ENCODE data around the gene ZNF239.
"Not testable (repeated sequence)": the region's sequence is repeated elsewhere in the genome, so short reads cannot be mapped to it uniquely, and the experiment has no call there.

The ZNF239 gene

DNA sequence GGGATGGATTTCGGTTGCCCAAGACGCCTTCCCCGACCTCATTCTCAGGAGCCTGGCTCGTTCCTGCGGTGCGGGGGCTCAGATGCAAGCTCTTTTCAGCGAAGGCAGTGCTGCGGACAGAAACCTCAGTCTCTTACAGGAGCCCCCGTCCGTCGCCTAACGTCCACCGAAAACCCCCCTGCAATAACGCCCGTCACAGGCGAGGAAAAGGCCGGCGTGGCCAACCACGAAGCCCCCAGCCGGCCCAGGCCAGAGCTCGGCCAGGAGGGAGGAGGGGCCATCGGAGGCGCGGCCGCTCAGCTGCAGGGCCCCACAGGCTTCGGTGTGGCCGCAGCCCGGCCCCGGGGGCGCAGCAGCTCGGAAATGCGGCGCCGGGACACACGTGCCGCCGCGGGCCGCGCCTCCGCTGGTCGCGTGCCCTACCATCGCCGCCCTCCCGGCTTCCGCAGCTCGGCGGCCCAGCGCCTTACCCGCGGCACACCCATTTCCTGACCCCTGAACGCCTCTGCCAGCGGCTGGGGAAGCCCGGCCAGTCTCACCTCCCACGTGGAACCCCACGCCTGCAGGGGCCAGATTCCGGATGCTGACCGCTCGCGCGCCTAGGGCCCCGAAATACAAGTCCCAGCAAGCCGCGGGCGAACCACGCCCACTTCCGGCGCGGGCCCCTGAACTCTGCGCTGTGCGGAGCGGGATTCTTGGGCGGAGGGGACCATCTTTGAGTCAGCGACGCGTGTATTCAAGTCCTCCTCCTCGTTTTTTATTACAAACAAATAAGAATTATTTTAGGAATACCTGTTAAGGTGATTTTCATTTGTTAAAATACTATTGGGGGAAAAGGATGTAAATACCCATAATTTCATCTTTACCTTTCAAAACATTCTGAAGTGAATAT, at the start of gene ZNF239:
ZNF239 (minus strand) TSS at position 616 of the 892 bp plus-strand sequence. CDS start 16,537 bp downstream, outside the sequence.
- peak; percentile 78 for DNase-seq (ENCODE audit: low spot score)

DNA sequence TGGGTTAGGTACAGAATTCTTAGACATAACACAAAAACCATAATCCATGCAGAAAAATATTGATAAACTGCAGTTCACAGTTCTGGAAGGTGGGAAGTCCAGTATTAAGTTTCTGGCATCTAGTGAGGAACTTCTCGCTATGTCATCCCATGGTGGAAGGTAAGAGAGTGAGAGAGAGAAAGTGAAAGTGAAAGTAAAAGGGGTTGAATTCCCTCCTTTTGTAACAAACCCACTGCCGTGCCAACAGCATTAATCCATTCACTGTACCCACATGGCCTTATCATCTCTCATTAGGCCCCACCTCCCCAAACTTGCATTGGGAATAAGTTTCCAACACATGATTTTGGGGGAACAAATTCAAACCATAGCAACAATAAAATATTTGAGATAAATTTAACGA, 48.9 kb upstream of the ZNF239 start:
- peak; percentile 25 for DNase-seq (ENCODE audit: low spot score)

GRCh38 chr10:43622038-43622437, 47.6 kb upstream of the ZNF239 start:
- DNase-seq (ENCODE audit: low spot score) = no peak

DNA sequence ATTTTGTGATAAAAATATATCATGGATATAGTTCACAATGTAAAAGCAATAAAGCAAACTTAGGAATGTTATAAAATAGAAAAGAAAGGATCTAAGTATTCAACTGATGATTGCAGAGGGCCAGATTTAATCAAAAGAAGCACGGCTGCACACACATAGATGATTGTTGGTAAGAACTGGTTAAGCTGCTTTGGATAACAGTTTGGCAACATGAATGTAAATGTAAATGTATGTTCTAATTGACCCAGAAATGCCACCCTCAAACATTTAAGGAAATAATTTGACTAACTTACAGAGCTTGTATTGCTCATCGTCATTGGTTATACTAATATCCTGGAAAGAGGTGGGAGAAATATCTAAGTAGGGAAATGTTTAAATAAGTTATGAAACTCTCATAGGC, 45.0 kb upstream of the ZNF239 start:
- DNase-seq (ENCODE audit: low spot score) = no peak

DNA sequence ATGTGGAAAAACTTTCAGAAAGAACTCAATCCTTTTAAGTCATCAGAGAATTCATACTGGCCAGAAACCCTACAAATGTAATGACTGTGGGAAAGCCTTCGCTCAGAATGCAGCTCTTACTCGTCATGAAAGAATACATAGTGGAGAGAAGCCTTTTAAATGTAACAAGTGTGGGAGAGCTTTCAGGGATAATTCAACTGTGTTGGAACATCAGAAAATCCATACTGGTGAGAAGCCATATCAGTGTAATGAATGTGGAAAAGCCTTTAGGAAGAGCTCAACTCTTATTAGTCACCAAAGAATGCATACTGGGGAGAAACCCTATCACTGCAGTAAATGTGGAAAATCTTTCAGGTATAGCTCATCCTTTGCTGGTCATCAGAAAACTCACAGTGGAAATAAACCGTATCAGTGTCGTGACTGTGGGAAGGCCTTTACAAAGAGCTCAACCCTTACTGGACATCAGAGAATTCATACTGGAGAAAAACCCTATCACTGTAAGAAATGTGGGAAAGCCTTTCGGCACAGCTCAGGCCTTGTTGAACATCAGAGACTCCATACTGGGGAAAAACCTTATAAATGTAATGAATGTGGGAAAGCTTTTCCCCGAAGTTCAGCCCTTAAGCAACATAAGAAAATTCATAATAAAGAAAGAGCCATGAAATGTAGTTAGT, 42.4 kb upstream of the ZNF239 start:
- DNase-seq (ENCODE audit: low spot score) = no peak

DNA sequence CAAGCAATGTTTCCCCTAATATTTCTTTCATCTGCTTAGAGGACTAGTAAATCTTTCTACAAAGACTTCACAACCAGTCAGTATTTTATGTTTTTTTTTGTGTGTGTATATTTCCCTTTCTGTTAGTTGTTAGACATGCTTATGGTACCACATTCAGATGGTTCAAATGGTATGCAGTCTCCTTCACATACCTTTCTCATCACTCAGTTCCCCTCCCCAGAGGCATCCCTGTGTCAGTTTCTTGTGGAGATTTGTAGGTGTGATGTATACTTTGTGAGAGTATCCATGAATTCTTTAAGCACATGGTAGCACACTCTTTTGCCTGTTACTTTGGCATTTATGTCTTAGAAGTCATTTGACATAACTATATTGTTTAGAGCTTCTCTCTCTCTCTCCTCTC, 36.2 kb upstream of the ZNF239 start:
- no peak for DNase-seq (ENCODE audit: low spot score)

GRCh38 chr10:43607199-43607573, 32.8 kb upstream of the ZNF239 start:
- DNase-seq (ENCODE audit: low spot score) = no peak

DNA sequence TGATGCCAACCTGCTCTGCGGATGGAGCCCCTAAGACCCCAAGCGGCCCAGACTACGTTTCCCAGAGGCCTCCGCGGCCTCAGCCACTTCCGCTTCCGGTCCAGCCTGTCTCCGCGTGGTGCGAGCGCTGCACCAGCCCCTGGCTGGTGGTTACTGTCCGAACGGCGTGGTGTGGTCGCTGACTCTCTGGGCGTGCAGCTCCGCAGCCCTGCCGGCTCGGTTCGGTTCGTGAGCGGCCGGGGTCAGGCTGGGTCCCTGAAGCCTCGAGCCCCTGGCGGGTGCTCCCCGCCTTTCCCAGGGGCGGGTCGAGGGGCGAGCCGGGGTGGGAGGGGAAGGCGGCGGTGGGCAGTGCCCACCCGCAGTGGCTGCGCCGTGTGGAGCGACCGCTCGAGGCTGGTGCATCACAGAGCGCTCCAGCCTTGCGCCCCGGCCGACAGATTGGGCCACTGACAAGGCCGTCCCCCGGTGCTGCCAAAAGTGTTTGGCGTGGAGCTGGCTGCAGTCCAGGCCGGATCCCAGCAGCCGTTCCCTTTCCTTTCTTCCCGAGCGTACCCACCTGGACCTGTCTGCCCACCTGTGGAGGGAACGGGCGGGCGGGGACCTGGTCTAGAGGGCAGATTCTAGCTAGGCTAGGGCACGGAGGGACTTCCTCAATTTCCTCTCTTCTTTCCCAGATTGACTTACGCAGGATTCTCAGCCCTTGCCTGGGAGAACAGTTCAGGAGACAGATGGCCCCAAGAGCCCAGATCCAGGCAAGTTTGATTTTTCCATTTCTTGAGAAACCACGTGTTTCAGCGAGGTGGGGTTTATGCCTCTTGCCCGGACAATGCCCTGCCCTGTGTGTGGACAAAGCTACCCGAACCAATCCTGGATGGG, 32.1 kb upstream of the ZNF239 start, which contains the start of gene ZNF485:
ZNF485 (plus strand) TSS at position 116 of the 876 bp plus-strand sequence; CDS start at position 729, 613 bp downstream.
- DNase-seq (ENCODE audit: low spot score) = peak; percentile 50

DNA sequence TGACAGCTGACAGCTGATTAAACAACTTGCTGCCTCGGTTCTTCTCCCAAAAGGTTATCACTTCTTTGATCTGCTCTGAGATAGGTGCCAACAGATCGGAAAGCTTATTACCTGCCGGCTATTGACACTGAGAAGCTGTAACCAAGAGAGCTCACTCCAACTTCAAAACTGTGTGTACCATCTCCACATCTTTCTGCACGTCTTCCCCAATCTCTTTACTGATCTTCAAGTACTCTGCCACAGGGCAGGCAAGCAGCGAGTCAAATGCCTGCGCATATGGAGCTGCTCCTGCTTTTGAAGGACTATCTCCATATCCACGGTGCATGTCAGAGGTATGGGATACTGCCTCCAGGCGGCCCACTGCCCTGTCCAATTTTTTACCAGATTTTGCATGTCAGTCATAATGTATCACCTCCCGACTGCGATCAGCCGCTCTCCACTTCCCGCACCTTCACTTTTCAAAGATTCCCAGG, 31.5 kb upstream of the ZNF239 start:
- no peak for DNase-seq (ENCODE audit: low spot score)

DNA sequence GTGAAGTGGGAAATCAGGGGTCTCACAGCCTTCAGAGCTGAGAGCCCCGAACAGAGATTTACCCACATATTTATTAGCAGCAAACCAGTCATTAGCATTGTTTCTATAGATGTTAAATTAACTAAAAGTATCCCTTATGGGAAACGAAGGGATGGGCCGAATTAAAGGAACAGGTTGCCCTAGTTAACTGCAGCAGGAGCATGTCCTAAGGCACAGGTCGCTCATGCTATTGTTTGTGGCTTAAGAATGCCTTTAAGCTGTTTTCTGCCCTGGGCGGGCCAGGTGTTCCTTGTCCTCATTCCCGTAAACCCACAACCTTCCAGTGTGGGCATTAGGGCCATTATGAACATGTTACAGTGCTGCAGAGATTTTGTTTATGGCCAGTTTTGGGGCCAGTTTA, 27.2 kb upstream of the ZNF239 start:
- not testable (repeated sequence) for DNase-seq (ENCODE audit: low spot score)

- DNase-seq (ENCODE audit: low spot score) = no peak
These were observed 24.9 kb upstream of the ZNF239 start for GRCh38 chr10:43599333-43599732.

DNA sequence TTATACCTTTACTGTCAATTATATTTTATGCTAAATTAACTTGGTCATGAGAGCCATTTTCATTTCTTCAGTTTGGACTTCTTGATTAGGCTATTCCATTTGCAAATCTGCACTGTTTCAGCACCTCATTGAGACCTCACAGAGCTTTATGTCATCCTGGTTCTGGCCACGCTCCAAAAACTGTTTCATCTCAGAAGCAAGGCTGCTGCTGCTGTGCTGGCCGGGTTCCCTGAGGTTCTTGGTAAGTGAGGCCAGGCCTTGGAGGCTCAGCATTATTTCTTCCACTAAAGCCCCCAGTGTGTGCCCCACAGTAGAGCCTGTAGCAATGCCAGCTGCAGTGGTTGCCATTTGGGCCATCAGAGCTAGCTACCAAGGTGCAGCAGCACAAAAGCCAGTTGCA, 24.0 kb upstream of the ZNF239 start:
- no peak for DNase-seq (ENCODE audit: low spot score)

- DNase-seq (ENCODE audit: low spot score) = no peak
These were observed 22.1 kb upstream of the ZNF239 start for GRCh38 chr10:43596546-43596945.

DNA sequence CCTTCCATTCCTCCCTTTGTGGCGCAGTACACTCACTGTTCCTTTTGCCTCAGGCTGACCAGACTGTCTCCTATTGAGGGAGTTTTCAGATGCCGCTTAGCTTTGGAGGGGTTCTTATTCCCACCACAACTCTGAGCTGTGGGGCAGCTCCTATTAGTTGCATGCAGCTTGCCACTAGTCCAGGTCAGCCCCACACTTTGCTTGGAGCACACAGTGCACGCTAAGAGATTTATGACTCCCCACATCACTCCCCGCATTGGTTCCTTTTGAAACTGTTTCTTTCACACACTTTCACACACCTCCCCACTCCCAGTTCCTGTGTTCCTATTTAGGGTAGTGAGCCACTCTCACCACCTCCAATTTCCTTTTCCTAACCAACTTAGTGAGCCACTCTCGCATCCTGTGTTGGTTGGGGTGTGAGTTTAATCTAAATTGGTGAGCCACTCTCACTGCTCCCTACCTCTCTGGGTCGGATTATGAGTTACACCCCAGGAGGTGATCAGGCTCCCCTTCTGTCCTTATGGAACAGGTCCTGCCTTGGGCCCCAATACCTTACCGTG, 21.4 kb upstream of the ZNF239 start:
- no peak for DNase-seq (ENCODE audit: low spot score)

- no peak for DNase-seq (ENCODE audit: low spot score)
These were observed 20.7 kb upstream of the ZNF239 start for GRCh38 chr10:43594944-43595589.

GRCh38 chr10:43591303-43591904, 17.0 kb upstream of the ZNF239 start:
- DNase-seq (ENCODE audit: low spot score) = no peak

DNA sequence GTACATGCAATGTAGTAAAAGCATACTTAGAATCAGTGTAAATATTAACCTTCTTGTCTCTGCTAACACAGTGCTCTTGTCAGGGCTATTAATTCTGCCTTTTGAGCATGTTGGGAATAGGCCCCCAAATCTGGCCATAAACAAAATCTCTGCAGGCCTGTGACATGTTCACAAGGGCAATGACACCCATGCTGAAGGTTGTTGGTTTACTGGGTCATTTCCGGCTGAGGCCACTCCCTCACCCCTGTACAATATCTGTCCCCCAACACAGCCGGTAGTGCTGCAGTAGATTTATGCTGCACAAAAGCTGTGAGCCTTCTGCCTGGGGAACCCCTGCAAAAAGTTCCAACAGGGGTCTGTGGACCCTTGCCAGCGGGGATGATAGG, 12.3 kb upstream of the ZNF239 start:
- not testable (repeated sequence) for DNase-seq (ENCODE audit: low spot score)

GRCh38 chr10:43585981-43586729, 11.7 kb upstream of the ZNF239 start:
- no peak for DNase-seq (ENCODE audit: low spot score)

DNA sequence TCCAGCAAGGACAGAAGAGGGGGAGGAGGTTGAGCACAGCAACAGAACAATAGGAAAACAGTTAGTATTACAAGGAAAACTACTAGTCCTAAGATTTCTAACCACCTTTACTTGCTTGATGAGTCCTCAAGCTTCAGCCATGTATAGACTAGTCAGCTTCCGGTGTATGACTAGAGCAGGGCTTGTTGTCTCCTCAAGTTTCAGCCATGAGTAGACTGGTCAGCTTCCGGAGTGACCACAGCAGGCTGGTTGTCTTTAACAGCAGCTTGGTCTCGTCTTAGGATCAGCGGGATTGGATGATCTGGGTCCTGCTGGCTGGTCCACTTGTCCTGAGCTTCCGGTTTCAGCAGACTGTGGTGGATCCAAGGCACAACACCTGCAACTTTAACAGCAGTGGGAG, 10.6 kb upstream of the ZNF239 start:
- no peak for DNase-seq (ENCODE audit: low spot score)

DNA sequence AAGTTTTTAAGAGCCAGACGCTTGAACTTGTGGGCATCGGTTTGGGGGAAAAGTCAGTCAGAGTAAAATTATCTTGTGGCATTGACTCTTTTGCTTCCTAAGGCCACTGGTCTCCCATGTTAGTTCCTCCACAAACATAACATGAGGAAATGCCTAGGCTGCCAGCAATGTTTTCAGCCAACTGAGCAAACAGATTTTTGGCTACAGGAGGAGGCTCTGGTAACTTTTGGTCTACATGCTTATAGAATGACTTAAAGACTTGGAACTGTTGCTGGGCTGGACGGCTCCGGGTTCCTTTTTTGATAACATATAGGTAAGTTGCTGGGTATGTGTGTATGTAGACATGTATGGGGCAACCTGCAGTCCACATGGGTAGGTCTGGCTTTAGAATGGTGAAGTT, 9.6 kb upstream of the ZNF239 start:
- DNase-seq (ENCODE audit: low spot score) = no peak
